Endothelial cell of umbilical vein (primary cell): ENCODE data around the gene EPB41L2. TPM values are rescaled to one million over a fixed set of nuclear protein-coding genes. Genes with fewer than 3 reads are reported as not detected.

Experiments used
- BruUV-seq: library from RNA; stranded (reverse); fragments of 400-500 nt; replicated peaks from 2 replicates; lab custom pipeline; 2021; lab: Mats Ljungman, UMichigan
- CTCF ChIA-PET: fragments of 300-600, 350-600 bp; sonication (Branson Sonifier 250); formaldehyde crosslinking; loops from one replicate; lab custom pipeline; 2021; ENCODE audit warnings: antibody characterized with exemption, inconsistent platforms; lab: Charles Lee
- POLR2A ChIA-PET: fragments of 300-600, 350-600 bp; sonication (Branson Sonifier 250); formaldehyde crosslinking; loops from one replicate; lab custom pipeline; 2021; ENCODE audit warnings: antibody characterized with exemption, inconsistent platforms; lab: Charles Lee
- DNase-seq: peaks from one replicate; pipeline ENCODE4 v3.0.0-alpha.2; 2011; ENCODE audit warnings: low read depth, low spot score
- FAIRE-seq: peaks from 2 replicates; lab custom pipeline; 2011; peaks lifted over from hg19 to GRCh38; lab: Jason Lieb, UNC
- H2AFZ ChIP-seq: 2 replicates; pipeline ENCODE4 v1.6.0; 2012; ENCODE audit warnings: low read depth, low read length, control low read depth, inconsistent platforms
- H3K27ac ChIP-seq: 2 replicates; pipeline ENCODE4 v1.5.1; 2011; ENCODE audit warnings: low read depth, mild to moderate bottlenecking, control low read depth, low read length, moderate library complexity; ENCODE audit not compliant: insufficient read depth
- H3K27me3 ChIP-seq, 2 experiments: 2 replicates each; pipeline versions ENCODE4 v1.6.0 to v1.6.1; 2011; ENCODE audit warnings: low read length in 2 of 2, mixed read lengths in 1 of 2; ENCODE audit not compliant: control insufficient read depth in 2 of 2, insufficient read depth in 2 of 2
- H3K36me3 ChIP-seq, 2 experiments: 2 replicates in 1 of 2; 3 replicates in 1 of 2; pipeline ENCODE4 v1.5.1; 2011; ENCODE audit warnings: low read length in 2 of 2, mild to moderate bottlenecking in 1 of 2, moderate library complexity in 1 of 2; ENCODE audit not compliant: control insufficient read depth in 2 of 2, insufficient read depth in 2 of 2; ENCODE audit errors: extremely low read depth in 1 of 2
- H3K4me1 ChIP-seq: 3 replicates; pipeline ENCODE4 v1.5.1; 2011; ENCODE audit warnings: mild to moderate bottlenecking, low read length; ENCODE audit not compliant: control insufficient read depth, insufficient read depth; ENCODE audit errors: extremely low read depth
- H3K4me2 ChIP-seq: 2 replicates; pipeline ENCODE4 v1.6.1; 2011; ENCODE audit warnings: low read length, control low read depth, mixed read lengths; ENCODE audit not compliant: insufficient read depth
- H3K4me3 ChIP-seq, 3 experiments: fragments of 200-600 bp in 1 of 3; sonication (generic), shearing (Covaris generic) in 1 of 3; replicated peaks in 1 of 3; 2 replicates each; pipeline ENCODE4 v1.5.1; 2011 to 2016; ENCODE audit warnings: control low read depth in 3 of 3, low read length in 3 of 3, mild to moderate bottlenecking in 2 of 3, inconsistent platforms in 1 of 3, low read depth in 1 of 3, moderate library complexity in 1 of 3; ENCODE audit not compliant: insufficient read depth in 1 of 3
- H3K79me2 ChIP-seq: 2 replicates; pipeline ENCODE4 v1.6.0; 2012; ENCODE audit warnings: low read length, inconsistent platforms; ENCODE audit not compliant: control insufficient read depth, insufficient read depth
- H3K9ac ChIP-seq: replicated peaks from 2 replicates; pipeline ENCODE3; 2011; ENCODE audit warnings: low read length, control low read depth; ENCODE audit not compliant: insufficient read depth; ENCODE audit errors: extremely low read depth
- H3K9me1 ChIP-seq: replicated peaks from 3 replicates; pipeline ENCODE4 v1.6.0; 2011; ENCODE audit warnings: mild to moderate bottlenecking, low read length; ENCODE audit not compliant: control insufficient read depth, insufficient read depth; ENCODE audit errors: extremely low read depth
- H3K9me3 ChIP-seq: replicated peaks from 2 replicates; pipeline ENCODE4 v1.5.1; 2012; ENCODE audit warnings: low read length, inconsistent platforms; ENCODE audit not compliant: control insufficient read depth, insufficient read depth
- H4K20me1 ChIP-seq: replicated peaks from 2 replicates; pipeline ENCODE3; 2011; ENCODE audit warnings: mild to moderate bottlenecking, low read length; ENCODE audit not compliant: control insufficient read depth, insufficient read depth; ENCODE audit errors: extremely low read depth
- EZH2 ChIP-seq: IDR thresholded peaks from 2 replicates; pipeline ENCODE4 v1.6.1; 2012; ENCODE audit warnings: borderline replicate concordance, low read depth, mild to moderate bottlenecking, moderate library complexity, low read length, inconsistent platforms; ENCODE audit not compliant: severe bottlenecking
- FOS ChIP-seq: IDR thresholded peaks from 2 replicates; pipeline ENCODE4 v1.6.1; 2011; ENCODE audit warnings: mild to moderate bottlenecking, low read length, moderate library complexity, borderline replicate concordance; ENCODE audit not compliant: insufficient read depth
- GATA2 ChIP-seq: IDR thresholded peaks from 2 replicates; pipeline ENCODE4 v1.7.0; 2011; ENCODE audit warnings: low read depth, mild to moderate bottlenecking, moderate library complexity, mixed read lengths, low read length; ENCODE audit not compliant: insufficient read length, insufficient read depth
- JUN ChIP-seq: IDR thresholded peaks from 2 replicates; pipeline ENCODE4 v1.6.1; 2011; ENCODE audit warnings: borderline replicate concordance, low read depth; ENCODE audit not compliant: insufficient read length, insufficient read depth
- MYC ChIP-seq: IDR thresholded peaks from one replicate; pipeline ENCODE4 v1.6.1; 2011; ENCODE audit warnings: mild to moderate bottlenecking, low read depth, low read length
- POLR2A ChIP-seq: IDR thresholded peaks from 2 replicates; pipeline ENCODE4 v1.6.1; 2012; ENCODE audit warnings: low read depth, mild to moderate bottlenecking, control low read depth, low read length
- POLR2AphosphoS5 ChIP-seq: IDR thresholded peaks from 2 replicates; pipeline ENCODE4 v1.6.1; 2012; ENCODE audit warnings: low read depth, mild to moderate bottlenecking, control low read depth, low read length, moderate library complexity; ENCODE audit not compliant: insufficient read depth
- dilution Hi-C: fragments of 300-500 bp; cut with MboI; formaldehyde crosslinking; loops from one replicate; pipeline ENCODE4 v1.15.0; 2019; ENCODE audit warnings: low sequenced_read_pairs; ENCODE audit not compliant: extremely low pct_ligation_motif_present
- intact Hi-C: fragments of 100-400 bp; cut with micrococcal nuclease; formaldehyde crosslinking; loops from one replicate; pipeline ENCODE4 v1.10.0; 2022
- polyA plus RNA-seq, 4 experiments: library from polyadenylated mRNA; depleted of rRNA in 3 of 4; stranded (reverse) in 3 of 4; unstranded in 1 of 4; fragments of >200 nt; gene quantifications; 2 replicates each; pipeline versions ENCODE4 v1.2.1 to v1.2.3, GENCODE V29; 2011 to 2012; ENCODE audit warnings: missing spikeins in 1 of 4
- total RNA-seq: library from RNA; stranded (reverse); gene quantifications from 2 replicates; pipeline ENCODE4 v1.2.3, GENCODE V29; 2021
- TF ChIP-seq, protein P1 (sequence below), 2 donors: IDR thresholded peaks; 1 replicate in 1 of 2; 2 replicates in 1 of 2; pipeline ENCODE4 v1.5.1; 2011; ENCODE audit warnings: low read length in 2 of 2, mild to moderate bottlenecking in 2 of 2, moderate library complexity in 2 of 2, control low read depth in 1 of 2, inconsistent platforms in 1 of 2, low read depth in 1 of 2; ENCODE audit not compliant: insufficient read depth in 1 of 2; ENCODE audit errors: extremely low read depth in 1 of 2
- TF ChIP-seq, protein P2 (sequence below): IDR thresholded peaks from 2 replicates; pipeline ENCODE4 v1.6.1; 2011; ENCODE audit not compliant: insufficient read depth, insufficient read length

Gene EPB41L2
- total and polyA plus RNA-seq, 2 donors (not counting 3 experiments of a cell fraction or from before 2014, with no cell fraction given), result 26.5 to 87.7 TPM

DNA sequence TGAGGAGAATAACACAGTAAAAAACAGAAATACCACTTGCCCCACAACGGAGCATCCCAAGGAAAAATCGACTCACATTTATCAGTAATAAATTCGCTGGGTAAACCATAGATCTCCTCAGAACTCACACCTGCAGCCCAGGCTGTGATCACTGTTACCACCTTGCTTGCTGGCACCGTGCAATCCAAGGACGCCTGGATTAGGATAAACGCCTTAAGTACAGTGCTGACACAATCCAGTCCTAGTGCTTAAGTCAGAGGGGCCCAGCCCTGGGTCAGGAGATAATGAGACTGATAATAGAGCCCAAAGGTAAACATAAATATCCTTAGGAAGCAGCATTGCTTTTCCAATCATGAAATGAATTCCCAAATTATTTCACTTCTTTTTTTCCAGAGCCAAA is 62.5 kb downstream of the EPB41L2 start:
- Histone ChIP-seq H4K20me1 (no peaks in the 10 kb centered on the region), H3K4me2 (no peak overlapping the region), H3K36me3 (no peaks in the 10 kb centered on the region), H3K4me1 (peaks cover 20% of the 10 kb centered on the region), H3K27me3 (no peaks in the 10 kb centered on the region), H3K9ac (no peak overlapping the region), H3K79me2 (peaks cover 63% of the 10 kb centered on the region), H3K4me3 (no peak overlapping the region), H2AFZ (no peak overlapping the region), H3K9me1 (no peaks in the 10 kb centered on the region), H3K27ac (no peak overlapping the region), H3K9me3 (no peaks in the 10 kb centered on the region)
- BruUV-seq, result no TSS peak
- POLR2A ChIA-PET, result no interaction called here
- DNase-seq (no peak), FAIRE-seq (no peak)
- CTCF ChIA-PET, result interaction anchor here (0.9 to 4.3 kb wide), 3 partner anchors 11 to 116 kb away, joined by 3 to 12 read pairs (median 4); no protein-coding TSS in a partner anchor
- dilution Hi-C loops, result no loop called here
- TF ChIP-seq POLR2AphosphoS5 (no peak), GATA2 (no peak), EZH2 (no peak), FOS (no peak), MYC (no peak), POLR2A (no peak), JUN (no peak)
- TF ChIP-seq, protein P1, sequence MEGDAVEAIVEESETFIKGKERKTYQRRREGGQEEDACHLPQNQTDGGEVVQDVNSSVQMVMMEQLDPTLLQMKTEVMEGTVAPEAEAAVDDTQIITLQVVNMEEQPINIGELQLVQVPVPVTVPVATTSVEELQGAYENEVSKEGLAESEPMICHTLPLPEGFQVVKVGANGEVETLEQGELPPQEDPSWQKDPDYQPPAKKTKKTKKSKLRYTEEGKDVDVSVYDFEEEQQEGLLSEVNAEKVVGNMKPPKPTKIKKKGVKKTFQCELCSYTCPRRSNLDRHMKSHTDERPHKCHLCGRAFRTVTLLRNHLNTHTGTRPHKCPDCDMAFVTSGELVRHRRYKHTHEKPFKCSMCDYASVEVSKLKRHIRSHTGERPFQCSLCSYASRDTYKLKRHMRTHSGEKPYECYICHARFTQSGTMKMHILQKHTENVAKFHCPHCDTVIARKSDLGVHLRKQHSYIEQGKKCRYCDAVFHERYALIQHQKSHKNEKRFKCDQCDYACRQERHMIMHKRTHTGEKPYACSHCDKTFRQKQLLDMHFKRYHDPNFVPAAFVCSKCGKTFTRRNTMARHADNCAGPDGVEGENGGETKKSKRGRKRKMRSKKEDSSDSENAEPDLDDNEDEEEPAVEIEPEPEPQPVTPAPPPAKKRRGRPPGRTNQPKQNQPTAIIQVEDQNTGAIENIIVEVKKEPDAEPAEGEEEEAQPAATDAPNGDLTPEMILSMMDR (IDR thresholded peaks at IDR 0.05; ENCODE audit: extremely low read depth in 1 of 2, insufficient read depth in 1 of 2, low read depth in 1 of 2, low read length in 2 of 2), result no peak
- TF ChIP-seq, protein P2, sequence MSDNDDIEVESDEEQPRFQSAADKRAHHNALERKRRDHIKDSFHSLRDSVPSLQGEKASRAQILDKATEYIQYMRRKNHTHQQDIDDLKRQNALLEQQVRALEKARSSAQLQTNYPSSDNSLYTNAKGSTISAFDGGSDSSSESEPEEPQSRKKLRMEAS, result no peak
- intact Hi-C loops, result no loop called here
